Measurements from ENCODE around the gene DIPK1B. TPM values are rescaled to one million over a fixed set of nuclear protein-coding genes. Genes with fewer than 3 reads are reported as not detected.

Gene DIPK1B
- total RNA-seq, 4 donors from 2014 or later: 7.8 to 24.4 (median 11.2) TPM

GRCh38 chr9:136773386-136774044, 61.1 kb downstream of the DIPK1B start:
- ATAC-seq: no peak
- H3K9me3 ChIP-seq: peaks cover 0 to 3% (median 0%) of the 10 kb centered on the region in 3 donors
- no peak overlapping the region for H3K27ac ChIP-seq
- no peaks in the 10 kb centered on the region for H3K36me3 ChIP-seq
- 60% methylated on average over 1 of the region's 7 CpGs; no CpG with 5 or more reads in 1 of the 2 donors for WGBS, 2 donors (ENCODE audit: low coverage in 1 of 2)
- no peak overlapping the region for H3K4me3 ChIP-seq
- H3K27me3 ChIP-seq: no peaks in the 10 kb centered on the region
- TF ChIP-seq EP300 (IDR thresholded peaks at IDR 0.05) (no peak), POLR2A (IDR thresholded peaks at IDR 0.05) (no peak), CTCF (IDR thresholded peaks at IDR 0.05) (no peak), POLR2AphosphoS5 (IDR thresholded peaks at IDR 0.05) (no peak)
- peaks cover 0 to 4% (median 0%) of the 10 kb centered on the region in 3 donors for H3K4me1 ChIP-seq

Small RNA genes within 50 kb of the gene (small RNA-seq; reads per million reads assigned to genes)
- 513 to 1,664 (median 900) reads per million in 4 donors for gene MIR126
- 0 reads per million in 4 donors for gene MIR6722

Other genes with a start within 250 kb of the DIPK1B start
- gene SEC16A, start 229.5 kb upstream of the DIPK1B start, total RNA-seq: 10 to 100 TPM; 35.5 to 71.0 (median 50.5) TPM
- gene NOTCH1, start 166.5 kb upstream of the DIPK1B start, total RNA-seq: 10 to 100 TPM; 31.1 to 72.1 (median 44.0) TPM
- gene EGFL7, start 49.7 kb upstream of the DIPK1B start, total RNA-seq: 10 to 100 TPM; 38.8 to 81.0 (median 56.4) TPM
- 10 to 100 TPM; 28.8 to 43.6 (median 38.4) TPM for gene AGPAT2, start 25.1 kb upstream of the DIPK1B start, total RNA-seq
- gene LCN10, start 30.4 kb downstream of the DIPK1B start, total RNA-seq: 10 to 100 TPM in 2 of 4 donors, 1 to 10 TPM in 2; 3.9 to 16.5 (median 9.9) TPM
- gene LCN6, start 36.0 kb downstream of the DIPK1B start, total RNA-seq: 10 to 100 TPM; 16.2 to 31.4 (median 22.7) TPM
- gene LCN8, start 45.7 kb downstream of the DIPK1B start, total RNA-seq: not detected
- gene LCN15, start 51.9 kb downstream of the DIPK1B start, total RNA-seq: not detected
- gene TMEM141, start 78.8 kb downstream of the DIPK1B start, total RNA-seq: 10 to 100 TPM; 33.0 to 51.5 (median 40.4) TPM
- 1 to 10 TPM in 3 of 4 donors, not detected in 1; 1.4 to 3.4 (median 2.0) TPM for gene CCDC183, start 83.8 kb downstream of the DIPK1B start, total RNA-seq
- 100 to 1,000 TPM in 1 of 4 donors, 10 to 100 TPM in 3; 54.8 to 109 (median 71.2) TPM for gene RABL6, start 95.4 kb downstream of the DIPK1B start, total RNA-seq
- 10 to 100 TPM in 1 of 4 donors, 1 to 10 TPM in 3; 2.5 to 10.9 (median 5.7) TPM for gene AJM1, start 129.9 kb downstream of the DIPK1B start, total RNA-seq
- 10 to 100 TPM; 33.7 to 63.5 (median 43.7) TPM for gene PHPT1, start 136.8 kb downstream of the DIPK1B start, total RNA-seq
- 1 to 10 TPM; 1.0 to 2.2 (median 1.8) TPM for gene MAMDC4, start 139.8 kb downstream of the DIPK1B start, total RNA-seq
- gene EDF1, start 153.7 kb downstream of the DIPK1B start, total RNA-seq: 100 to 1,000 TPM; 283 to 353 (median 323) TPM
- gene TRAF2, start 173.9 kb downstream of the DIPK1B start, total RNA-seq: 10 to 100 TPM in 2 of 4 donors, 1 to 10 TPM in 2; 3.8 to 17.1 (median 11.1) TPM
- gene FBXW5, start 232.2 kb downstream of the DIPK1B start, total RNA-seq: 100 to 1,000 TPM; 171 to 310 (median 236) TPM
- gene C8G, start 232.7 kb downstream of the DIPK1B start, total RNA-seq: not detected
- gene LCN12, start 239.7 kb downstream of the DIPK1B start, total RNA-seq: not detected